HCT116 (cell line): ENCODE data around the gene PIKFYVE. TPM values are rescaled to one million over a fixed set of nuclear protein-coding genes. Genes with fewer than 3 reads are reported as not detected.

ENCODE experiments used
- ATAC-seq: fragments of 200-7000 bp; cut with Tn5 transposase; 2 replicates; pipeline ENCODE4 v1.9.1; 2020; ENCODE audit warnings: mild to moderate bottlenecking, moderate library complexity
- BruUV-seq: library from RNA; stranded (reverse); fragments of 400-500 nt; replicated peaks from 2 replicates; lab custom pipeline; 2021; lab: Mats Ljungman, UMichigan
- CTCF ChIA-PET: fragments of 300-600 bp; sonication (Branson Sonifier 250); formaldehyde crosslinking; loops from one replicate; lab custom pipeline; 2021; ENCODE audit warnings: antibody characterized with exemption; lab: Charles Lee
- POLR2A ChIA-PET: fragments of 300-600, 350-600 bp; sonication (Branson Sonifier 250); formaldehyde crosslinking; loops from one replicate; lab custom pipeline; 2021; ENCODE audit warnings: antibody characterized with exemption; lab: Charles Lee
- RAD21 ChIA-PET, 2 experiments: fragments of 300-600 bp; sonication (Branson Sonifier 250); formaldehyde crosslinking; loops; one replicate each; lab custom pipeline; 2023; ENCODE audit warnings: low total read pairs in 2 of 2; ENCODE audit not compliant: uncharacterized antibody in 2 of 2, unreplicated experiment in 2 of 2, low non-redundant PET in 1 of 2; lab: Charles Lee
- DNase-seq: peaks from one replicate; pipeline ENCODE4 v3.0.0-alpha.2; 2010; ENCODE audit warnings: low read depth, low spot score
- H2AFZ ChIP-seq: fragments of 200-600 bp; shearing (Covaris generic), sonication (generic); 2 replicates; pipeline ENCODE4 v1.6.1; 2017; ENCODE audit warnings: low read depth, mixed run types, mixed read lengths, antibody characterized with exemption, low read length; ENCODE audit not compliant: poor library complexity, severe bottlenecking
- H3K27ac ChIP-seq: 2 replicates; pipeline ENCODE4 v1.5.1; 2012; ENCODE audit warnings: low read depth, low read length
- H3K27me3 ChIP-seq: fragments of 200-600 bp; sonication (generic); 2 replicates; pipeline ENCODE4 v1.6.1; 2016; ENCODE audit warnings: mixed run types, low read length, mixed read lengths; ENCODE audit not compliant: insufficient read depth
- H3K36me3 ChIP-seq, 2 experiments: fragments of 200-500 bp in 1 of 2; fragments of 200-600 bp in 1 of 2; sonication (Bioruptor generic) in 1 of 2; sonication (generic) in 1 of 2; 2 replicates each; pipeline versions ENCODE4 v1.5.1 to v1.6.1; 2014 to 2016; ENCODE audit warnings: low read length in 2 of 2, inconsistent platforms in 1 of 2, mixed read lengths in 1 of 2, mixed run types in 1 of 2; ENCODE audit not compliant: insufficient read depth in 2 of 2, control insufficient read depth in 1 of 2
- H3K4me1 ChIP-seq, 2 experiments: fragments of 200-600 bp in 1 of 2; sonication (generic) in 1 of 2; 2 replicates each; pipeline versions ENCODE4 v1.5.1 to v1.6.1; 2012 to 2017; ENCODE audit warnings: low read length in 2 of 2, inconsistent platforms in 1 of 2, mild to moderate bottlenecking in 1 of 2, mixed read lengths in 1 of 2, mixed run types in 1 of 2, moderate library complexity in 1 of 2; ENCODE audit not compliant: insufficient read depth in 2 of 2, control insufficient read depth in 1 of 2
- H3K4me2 ChIP-seq: fragments of 200-600 bp; sonication (generic); 2 replicates; pipeline ENCODE4 v1.6.1; 2017; ENCODE audit warnings: mixed run types, low read length, mixed read lengths
- H3K4me3 ChIP-seq, 2 experiments: fragments of 200-600 bp in 1 of 2; sonication (generic) in 1 of 2; replicated peaks in 1 of 2; 2 replicates each; pipeline ENCODE4 v1.5.1; 2011 to 2016; ENCODE audit warnings: low read length in 2 of 2, control low read depth in 1 of 2, low read depth in 1 of 2, mild to moderate bottlenecking in 1 of 2, mixed read lengths in 1 of 2, mixed run types in 1 of 2
- H3K79me2 ChIP-seq: fragments of 200-600 bp; sonication (generic); 2 replicates; pipeline ENCODE4 v1.6.1; 2017; ENCODE audit warnings: mild to moderate bottlenecking, mixed run types, low read length, moderate library complexity, mixed read lengths; ENCODE audit not compliant: insufficient read depth
- H3K9ac ChIP-seq: fragments of 200-600 bp; sonication (generic); 2 replicates; pipeline ENCODE4 v1.6.1; 2016; ENCODE audit warnings: low read length, mixed read lengths
- H3K9me2 ChIP-seq: fragments of 200-600 bp; sonication (generic), shearing (Covaris generic); 2 replicates; pipeline ENCODE4 v1.6.1; 2017; ENCODE audit warnings: mixed run types, mild to moderate bottlenecking, moderate library complexity; ENCODE audit not compliant: insufficient read depth
- H3K9me3 ChIP-seq, 2 experiments: fragments of 200-500 bp in 1 of 2; fragments of 200-600 bp in 1 of 2; sonication (Bioruptor generic) in 1 of 2; sonication (generic) in 1 of 2; 2 replicates each; pipeline ENCODE4 v1.6.1; 2014 to 2017; ENCODE audit warnings: low read length in 2 of 2, mixed read lengths in 2 of 2, inconsistent platforms in 1 of 2, low read depth in 1 of 2, mild to moderate bottlenecking in 1 of 2, mixed run types in 1 of 2, moderate library complexity in 1 of 2; ENCODE audit not compliant: control insufficient read depth in 1 of 2, insufficient read depth in 1 of 2
- H4K20me1 ChIP-seq: fragments of 200-600 bp; sonication (generic), shearing (Covaris generic); 2 replicates; pipeline ENCODE4 v1.6.1; 2017; ENCODE audit warnings: mixed run types, mild to moderate bottlenecking, moderate library complexity; ENCODE audit not compliant: insufficient read depth
- CEBPB ChIP-seq: IDR thresholded peaks from 2 replicates; pipeline ENCODE4 v1.6.1; 2012; ENCODE audit warnings: low read depth
- EGR1 ChIP-seq: IDR thresholded peaks from 2 replicates; pipeline ENCODE4 v1.6.1; 2012; ENCODE audit warnings: low read depth
- ELF1 ChIP-seq: IDR thresholded peaks from 2 replicates; pipeline ENCODE4 v1.6.1; 2012; ENCODE audit warnings: low read depth, borderline replicate concordance
- EZH2 ChIP-seq: fragments of 200-600 bp; sonication (generic); IDR thresholded peaks from 2 replicates; pipeline ENCODE4 v1.6.1; 2017; ENCODE audit warnings: antibody characterized with exemption, mixed run types
- FOSL1 ChIP-seq: IDR thresholded peaks from 2 replicates; pipeline ENCODE4 v1.6.1; 2012; ENCODE audit warnings: low read depth
- JUND ChIP-seq: IDR thresholded peaks from 2 replicates; pipeline ENCODE4 v1.6.1; 2012
- POLR2A ChIP-seq: IDR thresholded peaks from 2 replicates; pipeline ENCODE4 v1.7.0; 2011; ENCODE audit warnings: borderline replicate concordance; ENCODE audit not compliant: insufficient read depth, insufficient read length; ENCODE audit errors: extremely low read depth
- POLR2AphosphoS5 ChIP-seq: IDR thresholded peaks from 2 replicates; pipeline ENCODE4 v1.6.1; 2011; ENCODE audit warnings: mild to moderate bottlenecking, low read depth, low read length, moderate library complexity
- RAD21 ChIP-seq: IDR thresholded peaks from 2 replicates; pipeline ENCODE4 v1.6.1; 2012; ENCODE audit warnings: low read depth, mild to moderate bottlenecking
- SRF ChIP-seq: IDR thresholded peaks from 2 replicates; pipeline ENCODE4 v1.6.1; 2012; ENCODE audit warnings: low read depth
- TCF7L2 ChIP-seq: IDR thresholded peaks from 2 replicates; pipeline ENCODE4 v1.7.0; 2011; ENCODE audit warnings: borderline replicate concordance, inconsistent platforms; ENCODE audit not compliant: insufficient read depth, insufficient read length; ENCODE audit errors: extremely low read depth
- ZFX ChIP-seq: fragments of 450-650 bp; IDR thresholded peaks from 2 replicates; pipeline ENCODE4 v1.6.1; 2017
- ZNF274 ChIP-seq: fragments of 200-500 bp; sonication (Bioruptor generic); IDR thresholded peaks from 2 replicates; pipeline ENCODE4 v1.6.1; 2014; ENCODE audit warnings: mild to moderate bottlenecking, low read depth, low read length, inconsistent platforms
- intact Hi-C: fragments of 100-400 bp; cut with micrococcal nuclease; formaldehyde crosslinking; loops from 2 replicates; pipeline ENCODE4 v1.10.0; 2022
- total RNA-seq: library from RNA; stranded (reverse); gene quantifications from one replicate; pipeline ENCODE4 v1.2.1, GENCODE V29; 2021; ENCODE audit not compliant: unreplicated experiment
- TF ChIP-seq, protein P1 (sequence below): IDR thresholded peaks from 2 replicates; pipeline ENCODE4 v1.6.1; 2012
- TF ChIP-seq, protein P2 (sequence below), 3 experiments: fragments of 200-600 bp in 1 of 3; sonication (generic) in 1 of 3; IDR thresholded peaks in 2 of 3; conservative IDR thresholded peaks in 1 of 3; 2 replicates each; pipeline ENCODE4 v1.5.1; 2012 to 2017; ENCODE audit warnings: low read depth in 2 of 3, low read length in 2 of 3, antibody characterized with exemption in 1 of 3, borderline replicate concordance in 1 of 3, control low read depth in 1 of 3, mild to moderate bottlenecking in 1 of 3, mixed read lengths in 1 of 3, mixed run types in 1 of 3, moderate library complexity in 1 of 3; ENCODE audit not compliant: insufficient read depth in 1 of 3

Gene PIKFYVE
- total RNA-seq, 1 experiment from 2014 or later: 21.8 TPM

DNA sequence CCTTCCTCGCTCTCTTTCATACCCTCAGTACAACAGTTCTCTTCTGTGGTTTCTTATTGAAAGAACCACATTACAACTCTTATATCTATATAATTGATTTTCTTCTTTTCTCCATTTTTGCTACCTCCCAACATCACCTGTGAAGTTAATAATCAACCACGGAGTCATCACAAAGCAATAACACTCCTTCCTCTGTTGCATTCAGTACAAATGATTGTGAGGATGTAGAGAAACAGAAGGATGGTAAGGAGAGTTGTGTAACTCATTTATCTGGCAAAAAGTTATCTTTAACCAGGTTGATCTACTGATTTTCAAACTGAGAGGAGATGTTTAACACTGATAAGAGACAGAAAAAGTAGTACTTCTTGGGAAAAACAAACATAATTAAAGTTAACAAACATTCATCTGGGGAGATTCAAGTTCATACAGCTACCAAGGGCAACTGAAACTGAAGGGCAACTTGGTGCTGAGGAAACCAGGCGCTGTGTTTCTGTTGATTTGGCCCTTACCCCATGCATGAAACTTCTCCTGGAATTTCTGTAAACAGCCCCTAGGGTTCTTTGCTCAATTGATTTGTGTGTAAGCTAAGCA is 25.3 kb upstream of the PIKFYVE start:
- CTCF ChIA-PET: no interaction called here
- no peak overlapping the region for H3K4me3 ChIP-seq
- RAD21 ChIA-PET: no interaction called here
- H3K9me2 ChIP-seq: no peaks in the 10 kb centered on the region
- DNase-seq (no peak), ATAC-seq (no peak)
- POLR2A ChIA-PET: no interaction called here
- intact Hi-C loops: no loop called here
- no peaks in the 10 kb centered on the region for H3K9me3 ChIP-seq
- no peak overlapping the region for H3K27ac ChIP-seq
- H3K36me3 ChIP-seq: peaks cover 0 to 14% of the 10 kb centered on the region in 2 experiments; a peak in 2 of 4 replicates
- H4K20me1 ChIP-seq: no peaks in the 10 kb centered on the region
- no peak overlapping the region for H3K9ac ChIP-seq
- H3K4me1 ChIP-seq: 0 out of 4 replicates have a peak, but pooled peaks cover 0 to 2% of the 10 kb centered on the region in 2 experiments
- no peak overlapping the region for H3K4me2 ChIP-seq
- BruUV-seq: no TSS peak
- no peak overlapping the region for H2AFZ ChIP-seq
- no peaks in the 10 kb centered on the region for H3K27me3 ChIP-seq
- no peak for TF ChIP-seq CEBPB
- TF ChIP-seq SRF: no peak
- no peak for TF ChIP-seq ZNF274
- no peak for TF ChIP-seq FOSL1
- no peak for TF ChIP-seq POLR2A
- no peak for TF ChIP-seq ELF1
- TF ChIP-seq EZH2: no peak
- no peak for TF ChIP-seq EGR1
- no peak for TF ChIP-seq POLR2AphosphoS5
- TF ChIP-seq, protein P1, sequence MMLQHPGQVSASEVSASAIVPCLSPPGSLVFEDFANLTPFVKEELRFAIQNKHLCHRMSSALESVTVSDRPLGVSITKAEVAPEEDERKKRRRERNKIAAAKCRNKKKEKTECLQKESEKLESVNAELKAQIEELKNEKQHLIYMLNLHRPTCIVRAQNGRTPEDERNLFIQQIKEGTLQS: no peak
- H3K79me2 ChIP-seq: no peaks in the 10 kb centered on the region

DNA sequence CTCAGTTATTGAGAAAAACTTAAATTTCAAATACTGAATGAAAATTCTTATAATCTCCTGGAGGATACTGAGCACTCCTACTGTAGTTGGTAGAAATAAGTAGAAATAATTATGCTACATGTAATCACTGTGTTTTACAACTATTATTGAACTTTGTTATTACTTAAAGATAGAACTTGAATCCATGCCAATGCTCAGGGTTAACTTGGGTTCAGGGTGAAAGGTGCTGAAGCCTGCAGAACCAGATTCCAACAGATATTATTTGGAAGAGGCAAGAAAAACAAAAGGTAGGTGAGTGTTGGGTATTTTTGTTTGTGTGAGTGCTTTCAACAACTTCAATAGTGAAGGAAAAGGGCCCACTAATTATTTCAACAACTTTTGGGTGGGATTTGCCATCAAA is 21.6 kb upstream of the PIKFYVE start:
- Histone ChIP-seq H4K20me1 (no peaks in the 10 kb centered on the region), H3K27me3 (no peaks in the 10 kb centered on the region), H3K9ac (no peak overlapping the region), H3K9me3 (no peaks in the 10 kb centered on the region), H2AFZ (no peak overlapping the region), H3K27ac (no peak overlapping the region), H3K4me1 (0 out of 4 replicates have a peak, but pooled peaks cover 0 to 2% of the 10 kb centered on the region in 2 experiments), H3K79me2 (no peaks in the 10 kb centered on the region), H3K4me2 (no peak overlapping the region), H3K36me3 (peaks cover 0 to 14% of the 10 kb centered on the region in 2 experiments; a peak in 2 of 4 replicates), H3K9me2 (no peaks in the 10 kb centered on the region), H3K4me3 (no peak overlapping the region)
- no TSS peak for BruUV-seq
- POLR2A ChIA-PET: no interaction called here
- no peak for DNase-seq
- CTCF ChIA-PET: no interaction called here
- RAD21 ChIA-PET: no interaction called here
- no peak for TF ChIP-seq ZFX
- TF ChIP-seq, protein P2, sequence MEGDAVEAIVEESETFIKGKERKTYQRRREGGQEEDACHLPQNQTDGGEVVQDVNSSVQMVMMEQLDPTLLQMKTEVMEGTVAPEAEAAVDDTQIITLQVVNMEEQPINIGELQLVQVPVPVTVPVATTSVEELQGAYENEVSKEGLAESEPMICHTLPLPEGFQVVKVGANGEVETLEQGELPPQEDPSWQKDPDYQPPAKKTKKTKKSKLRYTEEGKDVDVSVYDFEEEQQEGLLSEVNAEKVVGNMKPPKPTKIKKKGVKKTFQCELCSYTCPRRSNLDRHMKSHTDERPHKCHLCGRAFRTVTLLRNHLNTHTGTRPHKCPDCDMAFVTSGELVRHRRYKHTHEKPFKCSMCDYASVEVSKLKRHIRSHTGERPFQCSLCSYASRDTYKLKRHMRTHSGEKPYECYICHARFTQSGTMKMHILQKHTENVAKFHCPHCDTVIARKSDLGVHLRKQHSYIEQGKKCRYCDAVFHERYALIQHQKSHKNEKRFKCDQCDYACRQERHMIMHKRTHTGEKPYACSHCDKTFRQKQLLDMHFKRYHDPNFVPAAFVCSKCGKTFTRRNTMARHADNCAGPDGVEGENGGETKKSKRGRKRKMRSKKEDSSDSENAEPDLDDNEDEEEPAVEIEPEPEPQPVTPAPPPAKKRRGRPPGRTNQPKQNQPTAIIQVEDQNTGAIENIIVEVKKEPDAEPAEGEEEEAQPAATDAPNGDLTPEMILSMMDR (IDR thresholded peaks at IDR 0.05 in 2 of 3, conservative IDR thresholded peaks at IDR 0.05 in 1 of 3; ENCODE audit: borderline replicate concordance in 1 of 3, insufficient read depth in 1 of 3, low read depth in 2 of 3, low read length in 2 of 3): no peak
- no peak for TF ChIP-seq CEBPB
- no peak for TF ChIP-seq RAD21
- TF ChIP-seq FOSL1: no peak
- TF ChIP-seq JUND: no peak
- no peak for TF ChIP-seq EZH2
- no peak for TF ChIP-seq ZNF274
- TF ChIP-seq TCF7L2: no peak
- no peak for ATAC-seq
- intact Hi-C loops: no loop called here
